WTC11 (cell line): ENCODE results near the gene PIK3C2G. TPM values are rescaled to one million over a fixed set of nuclear protein-coding genes. Genes with fewer than 3 reads are reported as not detected.

ENCODE experiments used
- ATAC-seq: fragments of 200-7000 bp; cut with Tn5 transposase; 2 replicates; pipeline ENCODE4 v1.10.0; 2021; ENCODE audit warnings: mild to moderate bottlenecking, moderate library complexity
- CTCF ChIA-PET: fragments of 300-600 bp; sonication (Branson Sonifier 250); formaldehyde crosslinking; loops from one replicate; lab custom pipeline; 2021; ENCODE audit warnings: antibody characterized with exemption; lab: Charles Lee
- POLR2A ChIA-PET: fragments of 350-600 bp; sonication (Branson Sonifier 250); formaldehyde crosslinking; loops from one replicate; lab custom pipeline; 2021; ENCODE audit warnings: antibody characterized with exemption; lab: Charles Lee
- DNase-seq: peaks from one replicate; pipeline ENCODE4 v3.0.0; 2021; ENCODE audit warnings: low spot score
- H3K27ac Mint-ChIP-seq: 2 replicates; pipeline ENCODE4 v1.8.0; 2021; ENCODE audit warnings: mixed read lengths
- H3K27me3 Mint-ChIP-seq: 2 replicates; pipeline ENCODE4 v1.8.0; 2021; ENCODE audit warnings: low read depth, mild to moderate bottlenecking, moderate library complexity, mixed read lengths
- H3K36me3 Mint-ChIP-seq: 2 replicates; pipeline ENCODE4 v1.8.0; 2021; ENCODE audit warnings: mixed read lengths
- H3K4me1 Mint-ChIP-seq: 2 replicates; pipeline ENCODE4 v1.8.0; 2022; ENCODE audit warnings: mixed read lengths
- H3K4me3 Mint-ChIP-seq: 2 replicates; pipeline ENCODE4 v1.8.0; 2021; ENCODE audit warnings: mild to moderate bottlenecking, moderate library complexity, mixed read lengths
- H3K9me3 Mint-ChIP-seq: 2 replicates; pipeline ENCODE4 v1.8.0; 2021; ENCODE audit warnings: mixed read lengths
- EMX1 ChIP-seq: fragments of 250-450 bp; sonication (Bioruptor Pico); IDR thresholded peaks from 2 replicates; pipeline ENCODE4 v1.8.0; 2021; ENCODE audit warnings: mild to moderate bottlenecking
- ETV6 ChIP-seq: sonication (generic); formaldehyde crosslinking; IDR thresholded peaks from 2 replicates; pipeline ENCODE4 v1.8.1; 2022; ENCODE audit warnings: mild to moderate bottlenecking, missing genetic modification reagents
- IRF2 ChIP-seq: sonication (generic); formaldehyde crosslinking; IDR thresholded peaks from 2 replicates; pipeline ENCODE4 v1.8.0; 2022; ENCODE audit warnings: low read depth, missing genetic modification reagents, borderline replicate concordance
- JAZF1 ChIP-seq: fragments of 250-450 bp; sonication (Bioruptor Pico); IDR thresholded peaks from 2 replicates; pipeline ENCODE4 v1.9.0; 2021; ENCODE audit warnings: moderate library complexity, mild to moderate bottlenecking, inconsistent platforms
- JUN ChIP-seq: sonication (generic); formaldehyde crosslinking; IDR thresholded peaks from 2 replicates; pipeline ENCODE4 v1.8.0; 2023; ENCODE audit warnings: mild to moderate bottlenecking, missing genetic modification reagents
- NFATC4 ChIP-seq: fragments of 250-450 bp; sonication (Bioruptor Pico); IDR thresholded peaks from 2 replicates; pipeline ENCODE4 v1.9.0; 2021; ENCODE audit warnings: mild to moderate bottlenecking
- NR3C1 ChIP-seq: sonication (generic); formaldehyde crosslinking; conservative IDR thresholded peaks from 2 replicates; pipeline ENCODE4 v1.8.1; 2023; ENCODE audit warnings: low read depth, mild to moderate bottlenecking, missing genetic modification reagents
- RELA ChIP-seq: sonication (generic); formaldehyde crosslinking; IDR thresholded peaks from 2 replicates; pipeline ENCODE4 v1.8.1; 2022; ENCODE audit warnings: missing genetic modification reagents, mild to moderate bottlenecking, borderline replicate concordance
- SMAD3 ChIP-seq: sonication (generic); formaldehyde crosslinking; IDR thresholded peaks from 2 replicates; pipeline ENCODE4 v1.8.0; 2022; ENCODE audit warnings: missing genetic modification reagents, mild to moderate bottlenecking, borderline replicate concordance
- SP1 ChIP-seq: sonication (generic); formaldehyde crosslinking; conservative IDR thresholded peaks from 2 replicates; pipeline ENCODE4 v1.8.1; 2022; ENCODE audit warnings: missing genetic modification reagents
- ZNF219 ChIP-seq: sonication (generic); formaldehyde crosslinking; IDR thresholded peaks from 2 replicates; pipeline ENCODE4 v1.8.0; 2023; ENCODE audit warnings: missing genetic modification reagents, mild to moderate bottlenecking, borderline replicate concordance
- ZNF232 ChIP-seq: sonication (generic); formaldehyde crosslinking; IDR thresholded peaks from 2 replicates; pipeline ENCODE4 v1.8.0; 2022; ENCODE audit warnings: mild to moderate bottlenecking, missing genetic modification reagents
- total RNA-seq: library from RNA; stranded (reverse); gene quantifications from 3 replicates; pipeline ENCODE4 v1.2.3, GENCODE V29; 2021
- TF ChIP-seq, protein P1 (sequence below): fragments of 250-450 bp; sonication (Bioruptor Pico); IDR thresholded peaks from 2 replicates; pipeline ENCODE4 v1.9.0; 2021; ENCODE audit warnings: mild to moderate bottlenecking
- TF ChIP-seq, protein P2 (sequence below): sonication (generic); formaldehyde crosslinking; IDR thresholded peaks from 2 replicates; pipeline ENCODE4 v1.8.0; 2022; ENCODE audit warnings: mild to moderate bottlenecking, missing genetic modification reagents
- TF ChIP-seq, protein P3 (sequence below): fragments of 250-450 bp; sonication (Bioruptor Pico); IDR thresholded peaks from 2 replicates; pipeline ENCODE4 v1.9.0; 2021; ENCODE audit warnings: moderate library complexity, mild to moderate bottlenecking, inconsistent platforms, borderline replicate concordance
- TF ChIP-seq, protein P4 (sequence below): sonication (generic); formaldehyde crosslinking; IDR thresholded peaks from 2 replicates; pipeline ENCODE4 v1.8.1; 2022; ENCODE audit warnings: mild to moderate bottlenecking, moderate library complexity, missing genetic modification reagents
- TF ChIP-seq, protein P5 (sequence below): sonication (generic); formaldehyde crosslinking; IDR thresholded peaks from 2 replicates; pipeline ENCODE4 v1.8.1; 2023; ENCODE audit warnings: mild to moderate bottlenecking, missing genetic modification reagents
- TF ChIP-seq, protein P6 (sequence below): sonication (generic); formaldehyde crosslinking; IDR thresholded peaks from 2 replicates; pipeline ENCODE4 v1.8.1; 2022; ENCODE audit warnings: low read depth, missing genetic modification reagents, borderline replicate concordance
- TF ChIP-seq, protein P7 (sequence below): sonication (generic); formaldehyde crosslinking; IDR thresholded peaks from 2 replicates; pipeline ENCODE4 v1.8.1; 2023; ENCODE audit warnings: mild to moderate bottlenecking, missing genetic modification reagents, moderate library complexity
- TF ChIP-seq, protein P8 (sequence below): fragments of 250-450 bp; sonication (Bioruptor Pico); conservative IDR thresholded peaks from 2 replicates; pipeline ENCODE4 v1.9.0; 2021; ENCODE audit warnings: mild to moderate bottlenecking

The PIK3C2G gene
- total RNA-seq, 1 experiment from 2014 or later: not detected

DNA sequence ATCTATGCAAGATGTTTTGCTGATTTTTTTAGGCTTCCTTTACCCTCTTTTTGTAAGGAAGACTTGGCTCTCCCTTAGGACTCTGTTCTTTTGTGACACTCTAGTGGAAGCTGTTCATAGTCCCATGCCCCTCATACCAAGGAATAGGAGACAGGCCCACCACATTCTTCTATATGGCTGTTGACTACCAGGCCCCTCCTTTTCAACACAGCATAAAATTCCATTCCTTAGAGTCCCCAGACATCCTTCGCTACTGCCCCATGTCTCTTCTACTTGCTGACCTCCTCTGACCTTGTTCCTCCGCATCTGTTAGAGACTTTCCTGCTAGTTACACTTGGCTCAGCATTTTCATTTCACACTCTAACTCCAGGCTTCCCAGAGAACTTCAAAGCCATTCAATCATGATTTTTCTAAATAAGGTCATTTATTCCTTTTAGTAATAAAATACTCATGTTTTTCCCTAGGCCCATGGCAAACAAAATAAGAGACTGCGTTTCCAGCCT lies 9.7 kb downstream of the PIK3C2G start:
- no peak overlapping the region for H3K27ac Mint-ChIP-seq
- peaks cover 4% of the 10 kb centered on the region for H3K4me1 Mint-ChIP-seq
- TF ChIP-seq ZNF232 (CRISPR knock-in tag) (no peak), SP1 (CRISPR knock-in tag) (no peak), ZNF219 (CRISPR knock-in tag) (no peak), IRF2 (CRISPR knock-in tag) (no peak), NFATC4 (no peak), SMAD3 (CRISPR knock-in tag) (no peak), JUN (no peak), ETV6 (CRISPR knock-in tag) (no peak), NR3C1 (CRISPR knock-in tag) (no peak), EMX1 (CRISPR knock-in tag) (no peak)
- TF ChIP-seq, protein P1, sequence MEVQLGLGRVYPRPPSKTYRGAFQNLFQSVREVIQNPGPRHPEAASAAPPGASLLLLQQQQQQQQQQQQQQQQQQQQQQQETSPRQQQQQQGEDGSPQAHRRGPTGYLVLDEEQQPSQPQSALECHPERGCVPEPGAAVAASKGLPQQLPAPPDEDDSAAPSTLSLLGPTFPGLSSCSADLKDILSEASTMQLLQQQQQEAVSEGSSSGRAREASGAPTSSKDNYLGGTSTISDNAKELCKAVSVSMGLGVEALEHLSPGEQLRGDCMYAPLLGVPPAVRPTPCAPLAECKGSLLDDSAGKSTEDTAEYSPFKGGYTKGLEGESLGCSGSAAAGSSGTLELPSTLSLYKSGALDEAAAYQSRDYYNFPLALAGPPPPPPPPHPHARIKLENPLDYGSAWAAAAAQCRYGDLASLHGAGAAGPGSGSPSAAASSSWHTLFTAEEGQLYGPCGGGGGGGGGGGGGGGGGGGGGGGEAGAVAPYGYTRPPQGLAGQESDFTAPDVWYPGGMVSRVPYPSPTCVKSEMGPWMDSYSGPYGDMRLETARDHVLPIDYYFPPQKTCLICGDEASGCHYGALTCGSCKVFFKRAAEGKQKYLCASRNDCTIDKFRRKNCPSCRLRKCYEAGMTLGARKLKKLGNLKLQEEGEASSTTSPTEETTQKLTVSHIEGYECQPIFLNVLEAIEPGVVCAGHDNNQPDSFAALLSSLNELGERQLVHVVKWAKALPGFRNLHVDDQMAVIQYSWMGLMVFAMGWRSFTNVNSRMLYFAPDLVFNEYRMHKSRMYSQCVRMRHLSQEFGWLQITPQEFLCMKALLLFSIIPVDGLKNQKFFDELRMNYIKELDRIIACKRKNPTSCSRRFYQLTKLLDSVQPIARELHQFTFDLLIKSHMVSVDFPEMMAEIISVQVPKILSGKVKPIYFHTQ (CRISPR knock-in tag): no peak
- TF ChIP-seq, protein P2, sequence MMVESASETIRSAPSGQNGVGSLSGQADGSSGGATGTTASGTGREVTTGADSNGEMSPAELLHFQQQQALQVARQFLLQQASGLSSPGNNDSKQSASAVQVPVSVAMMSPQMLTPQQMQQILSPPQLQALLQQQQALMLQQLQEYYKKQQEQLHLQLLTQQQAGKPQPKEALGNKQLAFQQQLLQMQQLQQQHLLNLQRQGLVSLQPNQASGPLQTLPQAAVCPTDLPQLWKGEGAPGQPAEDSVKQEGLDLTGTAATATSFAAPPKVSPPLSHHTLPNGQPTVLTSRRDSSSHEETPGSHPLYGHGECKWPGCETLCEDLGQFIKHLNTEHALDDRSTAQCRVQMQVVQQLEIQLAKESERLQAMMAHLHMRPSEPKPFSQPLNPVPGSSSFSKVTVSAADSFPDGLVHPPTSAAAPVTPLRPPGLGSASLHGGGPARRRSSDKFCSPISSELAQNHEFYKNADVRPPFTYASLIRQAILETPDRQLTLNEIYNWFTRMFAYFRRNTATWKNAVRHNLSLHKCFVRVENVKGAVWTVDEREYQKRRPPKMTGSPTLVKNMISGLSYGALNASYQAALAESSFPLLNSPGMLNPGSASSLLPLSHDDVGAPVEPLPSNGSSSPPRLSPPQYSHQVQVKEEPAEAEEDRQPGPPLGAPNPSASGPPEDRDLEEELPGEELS: no peak
- TF ChIP-seq, protein P3, sequence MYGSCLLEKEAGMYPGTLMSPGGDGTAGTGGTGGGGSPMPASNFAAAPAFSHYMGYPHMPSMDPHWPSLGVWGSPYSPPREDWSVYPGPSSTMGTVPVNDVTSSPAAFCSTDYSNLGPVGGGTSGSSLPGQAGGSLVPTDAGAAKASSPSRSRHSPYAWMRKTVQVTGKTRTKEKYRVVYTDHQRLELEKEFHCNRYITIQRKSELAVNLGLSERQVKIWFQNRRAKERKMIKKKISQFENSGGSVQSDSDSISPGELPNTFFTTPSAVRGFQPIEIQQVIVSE (CRISPR knock-in tag): no peak
- TF ChIP-seq, protein P4, sequence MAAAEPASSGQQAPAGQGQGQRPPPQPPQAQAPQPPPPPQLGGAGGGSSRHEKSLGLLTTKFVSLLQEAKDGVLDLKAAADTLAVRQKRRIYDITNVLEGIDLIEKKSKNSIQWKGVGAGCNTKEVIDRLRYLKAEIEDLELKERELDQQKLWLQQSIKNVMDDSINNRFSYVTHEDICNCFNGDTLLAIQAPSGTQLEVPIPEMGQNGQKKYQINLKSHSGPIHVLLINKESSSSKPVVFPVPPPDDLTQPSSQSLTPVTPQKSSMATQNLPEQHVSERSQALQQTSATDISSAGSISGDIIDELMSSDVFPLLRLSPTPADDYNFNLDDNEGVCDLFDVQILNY (CRISPR knock-in tag): no peak
- TF ChIP-seq, protein P5, sequence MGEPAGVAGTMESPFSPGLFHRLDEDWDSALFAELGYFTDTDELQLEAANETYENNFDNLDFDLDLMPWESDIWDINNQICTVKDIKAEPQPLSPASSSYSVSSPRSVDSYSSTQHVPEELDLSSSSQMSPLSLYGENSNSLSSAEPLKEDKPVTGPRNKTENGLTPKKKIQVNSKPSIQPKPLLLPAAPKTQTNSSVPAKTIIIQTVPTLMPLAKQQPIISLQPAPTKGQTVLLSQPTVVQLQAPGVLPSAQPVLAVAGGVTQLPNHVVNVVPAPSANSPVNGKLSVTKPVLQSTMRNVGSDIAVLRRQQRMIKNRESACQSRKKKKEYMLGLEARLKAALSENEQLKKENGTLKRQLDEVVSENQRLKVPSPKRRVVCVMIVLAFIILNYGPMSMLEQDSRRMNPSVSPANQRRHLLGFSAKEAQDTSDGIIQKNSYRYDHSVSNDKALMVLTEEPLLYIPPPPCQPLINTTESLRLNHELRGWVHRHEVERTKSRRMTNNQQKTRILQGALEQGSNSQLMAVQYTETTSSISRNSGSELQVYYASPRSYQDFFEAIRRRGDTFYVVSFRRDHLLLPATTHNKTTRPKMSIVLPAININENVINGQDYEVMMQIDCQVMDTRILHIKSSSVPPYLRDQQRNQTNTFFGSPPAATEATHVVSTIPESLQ (CRISPR knock-in tag): no peak
- ChIA-PET POLR2A (no interaction called here), CTCF (no interaction called here)
- ATAC-seq: 0 out of 2 replicates have a peak, but pooled peaks have one; percentile 26
- H3K36me3 Mint-ChIP-seq: no peaks in the 10 kb centered on the region; the same call in 1 of the 2 replicates
- no peak for DNase-seq
- H3K9me3 Mint-ChIP-seq: peaks cover 4% of the 10 kb centered on the region
- H3K27me3 Mint-ChIP-seq: no peaks in the 10 kb centered on the region
- no peak overlapping the region for H3K4me3 Mint-ChIP-seq

DNA sequence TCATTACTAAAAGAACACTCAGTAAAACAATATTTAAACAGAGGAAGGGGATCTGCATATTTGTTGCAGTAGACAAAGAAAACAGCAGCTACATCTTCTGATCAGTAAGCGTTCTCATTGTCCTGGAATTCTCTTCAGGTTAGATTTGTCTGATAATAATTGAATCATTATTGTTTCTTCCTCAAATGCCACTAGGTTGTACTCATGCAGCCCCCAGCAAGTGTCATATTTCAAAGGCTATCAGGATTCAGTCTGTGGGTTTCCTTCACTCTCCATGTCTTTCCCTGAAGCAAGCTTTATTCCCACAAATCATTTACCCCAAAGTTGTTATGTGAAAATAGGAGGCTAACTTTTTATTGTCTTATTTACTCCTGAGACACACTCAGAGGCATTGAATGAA lies 14.7 kb downstream of the PIK3C2G start:
- ChIA-PET CTCF (interaction anchor here (0.9 kb wide), 1 partner anchor 326 kb away, joined by 3 read pairs; no protein-coding TSS in a partner anchor), POLR2A (no interaction called here)
- H3K27ac Mint-ChIP-seq: no peak overlapping the region
- TF ChIP-seq, protein P6, sequence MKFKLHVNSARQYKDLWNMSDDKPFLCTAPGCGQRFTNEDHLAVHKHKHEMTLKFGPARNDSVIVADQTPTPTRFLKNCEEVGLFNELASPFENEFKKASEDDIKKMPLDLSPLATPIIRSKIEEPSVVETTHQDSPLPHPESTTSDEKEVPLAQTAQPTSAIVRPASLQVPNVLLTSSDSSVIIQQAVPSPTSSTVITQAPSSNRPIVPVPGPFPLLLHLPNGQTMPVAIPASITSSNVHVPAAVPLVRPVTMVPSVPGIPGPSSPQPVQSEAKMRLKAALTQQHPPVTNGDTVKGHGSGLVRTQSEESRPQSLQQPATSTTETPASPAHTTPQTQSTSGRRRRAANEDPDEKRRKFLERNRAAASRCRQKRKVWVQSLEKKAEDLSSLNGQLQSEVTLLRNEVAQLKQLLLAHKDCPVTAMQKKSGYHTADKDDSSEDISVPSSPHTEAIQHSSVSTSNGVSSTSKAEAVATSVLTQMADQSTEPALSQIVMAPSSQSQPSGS: no peak
- TF ChIP-seq JAZF1 (CRISPR knock-in tag): no peak
- TF ChIP-seq, protein P7, sequence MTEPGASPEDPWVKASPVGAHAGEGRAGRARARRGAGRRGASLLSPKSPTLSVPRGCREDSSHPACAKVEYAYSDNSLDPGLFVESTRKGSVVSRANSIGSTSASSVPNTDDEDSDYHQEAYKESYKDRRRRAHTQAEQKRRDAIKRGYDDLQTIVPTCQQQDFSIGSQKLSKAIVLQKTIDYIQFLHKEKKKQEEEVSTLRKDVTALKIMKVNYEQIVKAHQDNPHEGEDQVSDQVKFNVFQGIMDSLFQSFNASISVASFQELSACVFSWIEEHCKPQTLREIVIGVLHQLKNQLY (CRISPR knock-in tag): no peak
- TF ChIP-seq, protein P8, sequence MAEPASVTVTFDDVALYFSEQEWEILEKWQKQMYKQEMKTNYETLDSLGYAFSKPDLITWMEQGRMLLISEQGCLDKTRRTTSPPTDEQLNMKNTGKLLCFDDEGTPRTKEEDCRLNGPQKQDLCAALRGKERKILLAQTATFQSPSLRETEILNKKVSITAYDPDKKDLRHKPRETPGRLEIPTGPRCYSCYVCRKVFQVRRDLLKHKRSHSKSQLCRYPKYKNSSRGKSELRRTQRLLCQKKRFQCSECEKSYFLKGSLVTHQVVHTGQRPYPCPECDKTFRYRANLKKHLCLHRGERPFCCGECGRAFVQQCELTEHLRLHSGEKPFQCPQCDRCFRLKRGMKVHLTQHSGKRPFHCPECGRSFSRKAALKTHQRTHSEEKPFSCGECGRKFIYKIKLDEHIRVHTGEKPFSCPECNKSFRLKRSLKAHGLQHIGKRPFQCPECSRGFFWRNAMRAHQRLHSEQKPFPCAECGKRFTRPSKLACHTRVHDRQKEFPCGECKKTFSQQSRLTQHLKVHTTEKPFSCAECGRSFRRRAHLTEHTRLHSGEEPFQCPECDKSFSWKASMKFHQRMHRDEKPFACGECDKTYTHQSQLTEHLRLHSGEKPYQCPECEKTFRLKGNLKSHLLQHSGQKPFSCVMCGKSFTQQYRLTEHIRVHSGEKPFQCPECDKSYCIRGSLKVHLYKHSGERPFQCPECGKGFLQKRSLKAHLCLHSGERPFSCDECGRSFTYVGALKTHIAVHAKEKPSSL (CRISPR knock-in tag): no peak
- no peak for TF ChIP-seq RELA (CRISPR knock-in tag)

More for the DNA sequence above, 14.7 kb downstream of the PIK3C2G start:
- Mint-ChIP-seq H3K4me3 (no peak overlapping the region), H3K9me3 (peaks cover 4% of the 10 kb centered on the region), H3K4me1 (peaks cover 6% of the 10 kb centered on the region), H3K36me3 (no peaks in the 10 kb centered on the region; the same call in 1 of the 2 replicates), H3K27me3 (no peaks in the 10 kb centered on the region)
- ATAC-seq (no peak; the same call in 1 of the 2 replicates), DNase-seq (no peak)
